Activated CD4-positive, alpha-beta T cell treated with anti-CD3 and anti-CD28 coated beads, Interleukin-2, amount 10 ng/mL, durations not matched to agents 7 days and 5 days (primary cell): ENCODE results near the gene DDX10. TPM values are rescaled to one million over a fixed set of nuclear protein-coding genes. Genes with fewer than 3 reads are reported as not detected.

Source experiments
- CTCF ChIA-PET: fragments of 350-600 bp; sonication (Branson Sonifier 250); formaldehyde crosslinking; loops from one replicate; lab custom pipeline; 2021; ENCODE audit warnings: antibody characterized with exemption; lab: Charles Lee
- POLR2A ChIA-PET: fragments of 350-600 bp; sonication (Branson Sonifier 250); formaldehyde crosslinking; loops from one replicate; lab custom pipeline; 2021; ENCODE audit warnings: antibody characterized with exemption; lab: Charles Lee
- DNase-seq: peaks from one replicate; pipeline ENCODE4 v3.0.0-alpha.2; 2020
- H3K27ac Mint-ChIP-seq: one replicate; pipeline ENCODE4 v1.8.0; 2021; ENCODE audit warnings: mild to moderate bottlenecking, moderate library complexity, mixed read lengths
- H3K27me3 Mint-ChIP-seq: one replicate; pipeline ENCODE4 v1.8.0; 2021; ENCODE audit warnings: mixed read lengths
- H3K36me3 Mint-ChIP-seq: one replicate; pipeline ENCODE4 v1.8.0; 2021; ENCODE audit warnings: low read depth, mixed read lengths
- H3K4me1 Mint-ChIP-seq: one replicate; pipeline ENCODE4 v1.8.0; 2021; ENCODE audit warnings: mixed read lengths
- H3K4me3 Mint-ChIP-seq: one replicate; pipeline ENCODE4 v1.8.0; 2021; ENCODE audit warnings: mild to moderate bottlenecking, moderate library complexity, mixed read lengths
- H3K9me3 Mint-ChIP-seq: one replicate; pipeline ENCODE4 v1.8.0; 2021; ENCODE audit warnings: mixed read lengths
- total RNA-seq, 2 experiments: library from RNA; stranded (reverse); gene quantifications; one replicate each; pipeline ENCODE4 v1.2.3, GENCODE V29; 2021

DDX10 gene
- total RNA-seq, 2 experiments from 2014 or later: 27.4 to 28.0 TPM

DNA sequence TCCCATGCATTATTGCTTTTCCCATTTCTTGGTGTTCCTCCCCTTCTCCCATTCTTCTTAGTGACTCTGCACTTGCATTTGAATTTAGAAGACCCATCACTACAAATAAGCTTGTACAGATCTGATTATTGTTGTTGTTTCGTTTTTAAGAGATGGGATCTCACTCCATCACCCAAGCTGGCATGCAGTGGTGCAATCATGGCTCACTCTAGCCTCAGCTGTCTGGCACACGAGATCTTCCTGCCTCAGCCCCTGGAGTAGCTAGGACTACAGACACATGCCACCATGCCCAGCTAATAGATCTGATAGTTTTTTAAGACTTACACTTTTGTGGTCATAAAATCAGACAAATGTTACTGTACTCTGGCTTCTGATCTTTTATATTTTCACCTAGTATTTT, 252.1 kb downstream of the DDX10 start:
- no peak overlapping the region for H3K27ac Mint-ChIP-seq
- no peak overlapping the region for H3K4me3 Mint-ChIP-seq
- H3K4me1 Mint-ChIP-seq: no peaks in the 10 kb centered on the region
- peaks cover 9% of the 10 kb centered on the region for H3K36me3 Mint-ChIP-seq
- H3K27me3 Mint-ChIP-seq: no peaks in the 10 kb centered on the region
- H3K9me3 Mint-ChIP-seq: no peaks in the 10 kb centered on the region
- POLR2A ChIA-PET: no interaction called here
- no peak for DNase-seq
- CTCF ChIA-PET: no interaction called here

DNA sequence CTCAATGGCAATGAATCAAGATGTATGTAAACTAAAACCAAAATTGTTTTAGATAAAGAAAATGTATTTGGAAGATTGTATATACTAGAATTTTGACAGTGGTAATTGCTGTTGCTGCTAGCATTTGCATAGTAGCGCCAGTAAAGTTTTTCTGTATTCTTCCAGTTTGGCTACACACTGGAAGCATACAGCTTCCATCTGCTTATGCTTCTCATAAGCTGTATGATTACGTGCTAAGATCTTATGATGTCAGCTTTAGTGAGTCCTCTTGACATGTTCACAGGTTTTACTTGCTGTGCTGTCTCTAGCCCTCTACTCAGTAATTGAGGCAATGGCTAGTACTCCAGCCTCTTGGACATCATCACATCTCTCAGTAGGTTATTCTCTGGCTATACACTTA, 256.3 kb downstream of the DDX10 start:
- CTCF ChIA-PET: no interaction called here
- no peaks in the 10 kb centered on the region for H3K9me3 Mint-ChIP-seq
- H3K27ac Mint-ChIP-seq: no peak overlapping the region
- no peaks in the 10 kb centered on the region for H3K4me1 Mint-ChIP-seq
- H3K36me3 Mint-ChIP-seq: peaks cover 9% of the 10 kb centered on the region
- DNase-seq: no peak
- no peak overlapping the region for H3K4me3 Mint-ChIP-seq
- POLR2A ChIA-PET: no interaction called here
- H3K27me3 Mint-ChIP-seq: no peaks in the 10 kb centered on the region

DNA sequence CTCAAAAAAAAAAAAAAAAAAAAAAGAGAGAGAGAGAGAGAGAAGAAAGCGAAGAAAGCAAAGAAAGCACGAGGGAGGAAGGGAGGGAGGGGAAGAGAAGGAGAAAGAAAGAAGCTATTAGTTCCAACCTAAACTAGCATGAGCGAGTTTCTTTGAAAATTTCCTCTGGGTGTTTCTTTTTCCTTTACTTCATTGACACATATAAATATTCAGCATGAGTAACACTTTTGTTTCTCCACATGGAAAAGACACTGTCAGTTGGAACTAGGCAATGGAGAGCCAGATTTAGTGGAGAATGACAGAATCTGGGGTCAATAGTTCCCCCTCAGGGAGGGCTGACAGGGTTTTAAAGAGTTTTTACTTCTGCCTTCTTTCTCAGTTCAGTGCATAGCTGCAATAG, 257.4 kb downstream of the DDX10 start:
- H3K9me3 Mint-ChIP-seq: no peaks in the 10 kb centered on the region
- POLR2A ChIA-PET: no interaction called here
- CTCF ChIA-PET: no interaction called here

DNA sequence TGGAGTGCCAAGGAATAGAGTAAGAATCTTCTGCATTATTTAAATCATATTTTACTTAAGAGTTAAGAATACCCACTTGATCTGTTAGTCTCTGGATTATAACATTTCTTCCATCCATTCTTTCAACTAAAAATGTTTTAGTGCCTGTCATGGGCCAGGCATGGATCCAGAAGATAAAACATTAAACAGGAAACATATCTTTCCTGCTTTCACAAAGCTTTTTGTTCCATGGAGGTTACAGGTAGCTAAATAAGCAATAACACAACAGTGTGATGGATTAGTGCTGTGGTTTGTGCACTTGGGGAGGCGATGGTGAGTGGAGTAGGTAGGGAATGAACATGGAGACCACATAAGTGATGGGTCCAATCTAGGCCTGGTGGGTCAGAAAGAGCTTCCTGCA, 258.5 kb downstream of the DDX10 start:
- ChIA-PET CTCF (interaction anchor here (0.6 to 0.9 kb wide), 2 partner anchors 7 to 53 kb away, joined by 3 read pairs; no protein-coding TSS in a partner anchor), POLR2A (no interaction called here)
- no peaks in the 10 kb centered on the region for H3K27me3 Mint-ChIP-seq
- no peak overlapping the region for H3K4me3 Mint-ChIP-seq
- H3K36me3 Mint-ChIP-seq: peaks cover 3% of the 10 kb centered on the region
- no peak for DNase-seq
- no peaks in the 10 kb centered on the region for H3K4me1 Mint-ChIP-seq
- H3K9me3 Mint-ChIP-seq: no peaks in the 10 kb centered on the region
- H3K27ac Mint-ChIP-seq: no peak overlapping the region

More for the DNA sequence above, 257.4 kb downstream of the DDX10 start:
- Mint-ChIP-seq H3K36me3 (peaks cover 9% of the 10 kb centered on the region), H3K27me3 (no peaks in the 10 kb centered on the region), H3K4me1 (no peaks in the 10 kb centered on the region), H3K4me3 (no peak overlapping the region), H3K27ac (no peak overlapping the region)
- DNase-seq: no peak

DNA sequence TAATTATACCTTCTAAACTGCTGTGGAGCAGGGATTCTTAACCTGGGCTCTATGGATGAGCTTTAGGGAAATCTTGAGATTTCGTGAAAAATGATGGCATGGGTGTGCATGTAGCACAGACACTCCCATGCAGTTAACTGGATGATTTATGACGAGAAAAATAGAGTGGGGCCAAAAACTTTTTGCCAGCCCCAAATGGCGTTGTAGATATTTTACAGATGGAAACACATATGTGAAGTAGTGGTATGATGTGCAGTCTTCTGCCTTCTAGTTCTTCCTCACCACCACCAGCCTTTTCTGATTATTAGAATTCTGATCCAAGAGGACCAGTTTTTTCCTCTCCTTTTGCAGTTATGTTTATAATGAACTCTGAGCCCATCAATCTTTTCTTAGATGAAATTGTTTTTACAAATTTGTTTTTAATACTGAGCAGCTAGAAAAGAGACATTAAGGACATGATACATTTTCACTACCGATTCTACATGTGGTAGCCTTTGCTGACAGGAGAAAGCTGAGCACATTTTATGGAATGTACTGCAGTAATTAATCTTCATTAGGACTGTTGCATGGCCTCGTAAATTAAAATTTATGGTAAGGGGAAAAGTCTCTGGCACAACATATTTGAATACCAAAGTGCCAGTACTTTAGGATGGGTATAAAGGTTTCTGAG, 261.4 kb downstream of the DDX10 start:
- no peaks in the 10 kb centered on the region for H3K27me3 Mint-ChIP-seq
- CTCF ChIA-PET: interaction anchor here (1.3 kb wide), 1 partner anchor 9 kb away, joined by 3 read pairs; no protein-coding TSS in a partner anchor
- no peaks in the 10 kb centered on the region for H3K4me1 Mint-ChIP-seq
- H3K27ac Mint-ChIP-seq: no peak overlapping the region
- no peaks in the 10 kb centered on the region for H3K36me3 Mint-ChIP-seq
- no peak for DNase-seq
- POLR2A ChIA-PET: no interaction called here
- no peak overlapping the region for H3K4me3 Mint-ChIP-seq
- no peaks in the 10 kb centered on the region for H3K9me3 Mint-ChIP-seq

DNA sequence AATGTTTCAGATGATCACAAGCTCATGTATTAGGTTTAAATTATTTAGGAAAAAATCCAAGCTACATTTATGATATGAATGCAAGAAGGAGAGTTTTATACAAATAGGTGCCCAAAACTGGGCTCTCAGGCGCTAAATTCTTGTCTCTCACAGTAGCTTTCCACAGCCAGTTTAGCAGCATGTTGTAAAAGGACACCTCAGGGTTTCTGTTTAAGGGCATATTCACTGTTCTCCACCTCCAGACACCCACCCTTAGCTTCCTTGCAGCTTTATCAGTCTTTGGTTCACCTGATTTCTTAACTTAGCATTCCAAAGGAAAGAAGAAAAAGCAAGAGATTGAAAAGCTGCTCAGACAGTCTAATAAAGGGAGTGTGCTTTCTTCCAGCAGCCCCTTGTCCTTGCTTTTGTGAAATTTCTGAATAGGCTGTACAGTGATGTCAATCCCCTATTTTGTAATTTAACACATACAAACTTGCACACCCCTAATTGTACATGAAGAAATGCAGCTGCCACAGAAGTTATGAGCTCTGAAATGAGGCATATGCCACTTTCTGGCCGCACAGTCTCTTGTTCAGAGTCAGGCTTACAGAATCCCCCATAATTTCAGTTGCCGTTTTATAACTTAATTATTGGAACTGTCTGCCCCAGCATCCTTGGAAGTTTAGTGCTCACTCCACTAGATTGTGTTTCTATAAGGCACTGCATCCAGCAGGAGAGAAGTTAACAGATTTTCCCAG, 262.1 kb downstream of the DDX10 start:
- no peak overlapping the region for H3K27ac Mint-ChIP-seq
- H3K36me3 Mint-ChIP-seq: no peaks in the 10 kb centered on the region
- H3K4me1 Mint-ChIP-seq: no peaks in the 10 kb centered on the region
- H3K9me3 Mint-ChIP-seq: no peaks in the 10 kb centered on the region
- H3K4me3 Mint-ChIP-seq: no peak overlapping the region
- ChIA-PET CTCF (no interaction called here), POLR2A (no interaction called here)
- no peak for DNase-seq
- no peaks in the 10 kb centered on the region for H3K27me3 Mint-ChIP-seq

DNA sequence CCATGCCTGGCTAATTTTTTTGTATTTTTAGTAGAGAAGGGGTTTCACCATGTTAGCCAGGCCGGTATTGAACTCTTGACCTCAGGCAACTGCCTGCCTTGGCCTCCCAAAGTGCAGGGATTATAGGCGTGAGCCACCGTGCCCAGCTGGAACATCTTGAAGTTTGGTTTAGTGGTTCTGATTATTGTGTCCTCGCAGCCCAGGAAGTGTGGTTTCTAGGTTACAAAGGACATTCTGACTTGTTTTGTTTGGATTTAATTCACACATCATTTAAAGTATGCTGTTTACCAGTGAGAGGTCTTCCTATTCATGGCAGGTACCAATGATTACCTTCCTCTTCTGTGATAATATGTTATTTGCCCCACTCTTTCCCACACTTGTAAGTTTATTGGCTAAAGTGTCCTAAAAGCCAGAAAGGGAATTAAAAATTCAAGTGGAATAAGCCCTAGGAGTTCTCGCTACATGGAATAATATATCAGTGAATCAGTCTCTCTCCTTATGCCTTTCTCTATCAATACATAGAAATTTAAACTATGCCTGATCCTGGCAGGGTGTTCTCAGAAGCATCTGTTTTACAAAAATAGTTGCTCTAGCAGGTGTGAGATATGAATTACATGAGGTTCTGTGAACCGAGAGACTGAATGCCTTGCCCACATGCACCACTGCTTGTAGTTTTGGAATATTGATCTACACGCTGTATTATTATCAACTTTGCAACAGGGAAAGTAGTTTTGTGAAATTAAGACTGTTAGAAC, 263.1 kb downstream of the DDX10 start:
- Mint-ChIP-seq H3K4me1 (no peaks in the 10 kb centered on the region), H3K9me3 (no peaks in the 10 kb centered on the region), H3K4me3 (no peak overlapping the region), H3K36me3 (no peaks in the 10 kb centered on the region), H3K27me3 (no peaks in the 10 kb centered on the region), H3K27ac (no peak overlapping the region)
- POLR2A ChIA-PET: no interaction called here
- CTCF ChIA-PET: no interaction called here
- DNase-seq: no peak

DNA sequence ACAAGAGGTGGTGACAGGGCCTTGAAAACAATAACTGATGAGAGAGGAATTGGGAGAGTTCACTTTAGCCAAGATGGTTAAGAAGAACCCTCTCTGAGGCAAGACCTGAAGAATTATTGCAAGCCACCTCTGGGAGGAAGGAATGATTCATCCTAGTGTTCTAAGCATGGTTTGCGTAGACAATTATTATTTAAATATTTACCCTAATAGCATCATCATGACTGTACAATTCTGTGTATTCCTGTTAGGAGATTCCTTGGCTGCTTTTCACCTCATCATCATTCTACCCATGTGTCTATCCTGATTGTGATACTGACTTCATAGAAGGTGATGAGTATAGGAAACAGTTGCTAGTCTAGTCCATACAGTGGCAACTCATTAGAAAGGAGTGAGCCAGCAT, 264.4 kb downstream of the DDX10 start:
- Mint-ChIP-seq H3K27ac (no peak overlapping the region), H3K4me3 (no peak overlapping the region), H3K27me3 (no peaks in the 10 kb centered on the region), H3K36me3 (no peaks in the 10 kb centered on the region), H3K4me1 (no peaks in the 10 kb centered on the region), H3K9me3 (no peaks in the 10 kb centered on the region)
- ChIA-PET CTCF (no interaction called here), POLR2A (no interaction called here)
- no peak for DNase-seq

DNA sequence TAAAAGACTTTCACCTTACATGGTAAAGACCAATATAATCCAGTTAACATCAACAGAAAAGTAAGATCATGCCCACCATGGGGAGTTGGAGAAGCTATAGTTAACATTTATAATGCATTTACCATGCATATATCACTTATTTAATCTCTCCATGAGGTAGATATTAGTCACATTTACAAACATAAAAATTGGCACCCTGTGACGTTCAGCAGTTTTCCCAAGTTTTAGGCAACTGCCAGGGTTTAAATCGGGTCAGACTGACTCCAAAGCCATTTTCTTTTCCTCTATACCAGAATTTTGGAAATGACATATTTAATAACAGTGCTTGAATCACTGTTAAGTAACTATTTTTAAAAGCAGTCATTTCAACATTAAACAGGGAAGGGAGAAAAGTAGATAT, 266.3 kb downstream of the DDX10 start:
- H3K36me3 Mint-ChIP-seq: no peaks in the 10 kb centered on the region

DNA sequence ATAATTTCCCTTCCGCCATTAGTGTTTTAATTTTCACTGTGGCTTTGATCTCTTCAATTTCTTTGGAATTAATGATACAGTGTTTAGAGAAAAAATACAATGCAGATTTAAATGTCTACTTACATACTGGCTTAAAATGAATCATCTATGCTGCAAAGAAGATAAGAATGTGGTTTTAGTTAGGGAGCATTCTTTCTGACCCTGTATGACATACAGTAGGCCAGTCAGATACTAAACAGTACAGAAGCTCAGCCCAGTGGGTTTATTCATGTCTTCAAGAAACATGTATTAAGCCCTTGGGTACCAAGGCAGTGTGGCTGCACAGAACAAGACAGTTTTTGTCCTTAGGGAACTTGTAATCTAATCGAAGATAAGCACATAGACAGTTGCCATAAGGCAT, 268.8 kb downstream of the DDX10 start:
- POLR2A ChIA-PET: no interaction called here
- H3K27me3 Mint-ChIP-seq: no peaks in the 10 kb centered on the region
- H3K4me1 Mint-ChIP-seq: no peaks in the 10 kb centered on the region
- no peak overlapping the region for H3K4me3 Mint-ChIP-seq
- H3K36me3 Mint-ChIP-seq: no peaks in the 10 kb centered on the region
- DNase-seq: no peak
- H3K27ac Mint-ChIP-seq: no peak overlapping the region
- H3K9me3 Mint-ChIP-seq: no peaks in the 10 kb centered on the region
- CTCF ChIA-PET: no interaction called here

More for the DNA sequence above, 266.3 kb downstream of the DDX10 start:
- ChIA-PET POLR2A (no interaction called here), CTCF (interaction anchor here (1.0 kb wide), 1 partner anchor 15 kb away, joined by 3 read pairs; no protein-coding TSS in a partner anchor)
- Mint-ChIP-seq H3K9me3 (no peaks in the 10 kb centered on the region), H3K27me3 (no peaks in the 10 kb centered on the region), H3K27ac (no peak overlapping the region), H3K4me3 (no peak overlapping the region), H3K4me1 (no peaks in the 10 kb centered on the region)
- no peak for DNase-seq

DNA sequence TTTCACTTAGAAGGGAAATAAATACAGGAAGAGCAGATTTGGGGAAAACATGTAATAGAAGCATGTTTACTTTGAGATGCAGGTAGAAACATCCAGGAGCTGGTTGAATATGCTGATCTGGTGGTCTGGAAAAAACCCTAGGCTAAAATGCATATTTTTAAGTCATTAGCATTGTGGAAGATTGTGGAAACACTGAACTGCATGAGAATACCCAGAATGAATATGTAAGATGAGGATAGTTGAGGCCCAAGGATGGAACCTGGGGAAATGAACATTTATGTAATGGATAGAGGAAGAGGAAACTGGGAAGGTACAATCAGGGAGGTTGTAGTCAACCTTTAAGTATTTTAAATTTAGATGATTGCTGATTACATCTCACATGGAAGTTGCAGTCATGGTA, 269.4 kb downstream of the DDX10 start:
- Mint-ChIP-seq H3K27ac (no peak overlapping the region), H3K36me3 (no peaks in the 10 kb centered on the region), H3K9me3 (no peaks in the 10 kb centered on the region), H3K4me1 (no peaks in the 10 kb centered on the region), H3K27me3 (no peaks in the 10 kb centered on the region), H3K4me3 (no peak overlapping the region)
- ChIA-PET POLR2A (no interaction called here), CTCF (interaction anchor here (1.0 kb wide), 1 partner anchor 9 kb away, joined by 3 read pairs; no protein-coding TSS in a partner anchor)
- DNase-seq: no peak

DNA sequence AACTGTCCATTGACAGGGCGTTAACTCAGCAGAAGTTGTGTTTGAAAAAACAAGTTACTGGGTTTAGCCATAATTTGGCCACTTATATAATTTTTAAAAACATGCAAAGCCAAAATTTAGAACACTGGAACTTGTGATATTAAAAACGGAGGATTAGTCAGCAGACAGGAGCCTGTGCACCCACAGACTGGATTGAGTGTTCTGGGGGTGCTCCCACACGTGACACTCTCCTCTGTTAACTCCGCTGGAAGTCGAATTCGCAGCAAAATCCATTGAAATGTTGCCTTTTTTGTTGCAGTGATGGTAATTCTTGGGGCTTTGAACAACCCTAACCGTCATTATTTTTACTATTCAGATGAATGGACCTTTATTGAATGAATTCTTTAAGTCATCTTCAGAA, 269.8 kb downstream of the DDX10 start:
- POLR2A ChIA-PET: no interaction called here
- Mint-ChIP-seq H3K4me1 (no peaks in the 10 kb centered on the region), H3K4me3 (no peak overlapping the region), H3K9me3 (no peaks in the 10 kb centered on the region), H3K36me3 (no peaks in the 10 kb centered on the region), H3K27me3 (no peaks in the 10 kb centered on the region), H3K27ac (no peak overlapping the region)
- CTCF ChIA-PET: interaction anchor here (1.0 kb wide), 1 partner anchor 9 kb away, joined by 3 read pairs; no protein-coding TSS in a partner anchor
- DNase-seq: no peak

DNA sequence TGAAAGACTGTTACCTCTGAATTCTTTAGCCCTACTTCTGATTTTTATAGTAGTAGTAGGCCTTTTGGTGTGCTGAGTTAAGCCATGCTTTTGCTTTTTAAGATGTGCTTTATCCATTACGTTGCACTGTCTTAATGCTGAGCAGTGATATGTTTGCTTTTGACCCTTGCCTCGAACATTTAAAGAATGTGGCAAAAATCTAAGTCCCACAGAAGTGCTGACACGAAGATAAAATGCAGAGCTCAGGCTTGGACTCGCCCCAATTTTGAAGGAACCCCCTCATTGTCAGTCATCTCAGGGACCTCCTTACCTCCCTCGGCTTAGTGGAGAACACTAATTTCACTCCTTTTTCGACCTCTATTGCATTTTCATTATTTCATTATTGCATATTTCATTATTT, 272.9 kb downstream of the DDX10 start:
- H3K4me1 Mint-ChIP-seq: no peaks in the 10 kb centered on the region

More for the DNA sequence above, 272.9 kb downstream of the DDX10 start:
- no peak for DNase-seq
- Mint-ChIP-seq H3K36me3 (peaks cover 15% of the 10 kb centered on the region), H3K27ac (no peak overlapping the region), H3K27me3 (no peaks in the 10 kb centered on the region), H3K4me3 (no peak overlapping the region), H3K9me3 (no peaks in the 10 kb centered on the region)
- ChIA-PET CTCF (no interaction called here), POLR2A (no interaction called here)
